Skeletal muscle tissue (tissue), 4 donors: ENCODE measurements around the gene SUOX. TPM values are rescaled to one million over a fixed set of nuclear protein-coding genes. Genes with fewer than 3 reads are reported as not detected.

Source experiments
- H3K27ac ChIP-seq: one replicate; pipeline ENCODE4 v1.7.0; 2013; ENCODE audit warnings: mild to moderate bottlenecking, low read depth, low read length, inconsistent platforms
- H3K27me3 ChIP-seq, 3 donors: one replicate each; pipeline ENCODE4 v1.7.0; 2013; ENCODE audit warnings: low read length in 3 of 3; ENCODE audit not compliant: control insufficient read depth in 3 of 3, insufficient read depth in 3 of 3
- H3K36me3 ChIP-seq, 3 donors: one replicate each; pipeline ENCODE4 v1.7.0; 2013; ENCODE audit warnings: low read length in 3 of 3; ENCODE audit not compliant: control insufficient read depth in 3 of 3, insufficient read depth in 3 of 3
- H3K4me1 ChIP-seq, 3 donors: one replicate each; pipeline ENCODE4 v1.7.0; 2013; ENCODE audit warnings: low read length in 3 of 3, mild to moderate bottlenecking in 3 of 3; ENCODE audit not compliant: control insufficient read depth in 3 of 3, insufficient read depth in 3 of 3
- H3K4me3 ChIP-seq, 3 donors: one replicate each; pipeline ENCODE4 v1.7.0; 2013; ENCODE audit warnings: low read length in 3 of 3
- H3K9ac ChIP-seq, 3 donors: one replicate each; pipeline ENCODE4 v1.7.0; 2013; ENCODE audit warnings: low read length in 3 of 3, mild to moderate bottlenecking in 3 of 3, moderate library complexity in 2 of 3, low read depth in 1 of 3
- H3K9me3 ChIP-seq, 3 donors: one replicate each; pipeline ENCODE4 v1.7.0; 2013; ENCODE audit warnings: low read length in 3 of 3; ENCODE audit not compliant: control insufficient read depth in 3 of 3
- total RNA-seq: library from RNA; depleted of rRNA; stranded (reverse); fragments of >200 nt; gene quantifications from one replicate; pipeline ENCODE4 v1.2.3, GENCODE V29; 2014
- donor health status: Osteomylitis.

SUOX gene
- total RNA-seq, 1 donor from 2014 or later, result 7.8 TPM

GRCh38 chr12:56042843-56043242 is 45.8 kb downstream of the SUOX start:
- Histone ChIP-seq H3K27ac (peak overlapping the region; percentile 84), H3K36me3 (peaks cover 11 to 25% (median 15%) of the 10 kb centered on the region in 3 donors), H3K9ac (peak overlapping the region; percentile 83 to 98 (median 98)), H3K9me3 (no peaks in the 10 kb centered on the region), H3K4me3 (peak overlapping the region; percentile 78 to 100 (median 96)), H3K4me1 (peaks cover 12 to 19% (median 14%) of the 10 kb centered on the region in 3 donors), H3K27me3 (no peaks in the 10 kb centered on the region)

- peaks cover 8 to 16% (median 10%) of the 10 kb centered on the region in 3 donors for H3K4me1 ChIP-seq
- no peak overlapping the region for H3K4me3 ChIP-seq
- no peaks in the 10 kb centered on the region for H3K9me3 ChIP-seq
- no peak overlapping the region for H3K27ac ChIP-seq
- no peaks in the 10 kb centered on the region for H3K27me3 ChIP-seq
- H3K36me3 ChIP-seq, result peaks cover 11 to 25% (median 15%) of the 10 kb centered on the region in 3 donors
- no peak overlapping the region for H3K9ac ChIP-seq
Observed at GRCh38 chr12:56046027-56046780, 49.1 kb downstream of the SUOX start.

DNA sequence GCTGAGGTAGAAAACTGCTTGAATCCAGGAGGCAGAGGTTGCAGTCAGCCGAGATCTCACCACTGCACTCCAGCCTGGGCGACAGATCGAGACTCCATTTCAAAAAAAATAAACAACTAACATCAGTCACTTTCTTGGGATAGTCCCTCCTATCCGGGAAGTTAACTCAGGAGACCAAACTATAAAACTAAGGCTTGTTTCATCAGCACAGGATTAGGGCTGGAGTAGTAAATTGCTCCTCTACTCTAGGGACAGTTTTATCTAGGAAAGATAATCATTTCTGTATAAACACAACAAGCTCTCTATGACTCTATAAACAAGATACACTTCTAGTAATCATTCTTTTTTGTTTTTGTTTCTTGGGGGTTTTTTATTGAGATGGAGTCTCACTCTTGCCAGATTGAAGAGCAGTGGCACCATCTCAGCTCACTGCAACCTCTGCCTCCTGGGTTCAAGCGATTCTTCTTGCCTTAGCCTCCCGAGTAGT is 56.4 kb downstream of the SUOX start:
- Histone ChIP-seq H3K36me3 (no peaks in the 10 kb centered on the region), H3K4me1 (no peaks in the 10 kb centered on the region), H3K27ac (no peak overlapping the region)

More for the DNA sequence above, 56.4 kb downstream of the SUOX start:
- H3K9me3 ChIP-seq, result no peaks in the 10 kb centered on the region
- no peak overlapping the region for H3K4me3 ChIP-seq
- no peak overlapping the region for H3K9ac ChIP-seq
- H3K27me3 ChIP-seq, result no peaks in the 10 kb centered on the region

Other genes with a start within 250 kb of the SUOX start
- gene SARNP, start 179.6 kb upstream of the SUOX start, total RNA-seq, result 71.5 TPM
- gene ORMDL2, start 179.2 kb upstream of the SUOX start, total RNA-seq, result 11.0 TPM
- gene DNAJC14, start 167.7 kb upstream of the SUOX start, total RNA-seq, result 33.4 TPM
- gene MMP19, start 154.3 kb upstream of the SUOX start, total RNA-seq, result 2.6 TPM
- 16.2 TPM for gene PYM1, start 69.4 kb upstream of the SUOX start, total RNA-seq
- gene DGKA, start 66.1 kb upstream of the SUOX start, total RNA-seq, result 6.8 TPM
- 0.52 TPM for gene PMEL, start 31.2 kb upstream of the SUOX start, total RNA-seq
- 9.4 TPM for gene CDK2, start 30.4 kb upstream of the SUOX start, total RNA-seq
- gene RAB5B, start 23.2 kb upstream of the SUOX start, total RNA-seq, result 34.4 TPM
- 1.6 TPM for gene IKZF4, start 23.8 kb downstream of the SUOX start, total RNA-seq
- gene RPS26, start 44.6 kb downstream of the SUOX start, total RNA-seq, result 36.5 TPM
- gene ERBB3, start 82.9 kb downstream of the SUOX start, total RNA-seq, result 154 TPM
- 53.8 TPM for gene PA2G4, start 107.3 kb downstream of the SUOX start, total RNA-seq
- gene RPL41, start 119.4 kb downstream of the SUOX start, total RNA-seq, result 4,392 TPM
- gene ZC3H10, start 121.0 kb downstream of the SUOX start, total RNA-seq, result 5.7 TPM
- gene ESYT1, start 131.0 kb downstream of the SUOX start, total RNA-seq, result 149 TPM
- 451 TPM for gene MYL6B, start 155.3 kb downstream of the SUOX start, total RNA-seq
- 859 TPM for gene MYL6, start 161.1 kb downstream of the SUOX start, total RNA-seq
- gene SMARCC2, start 192.2 kb downstream of the SUOX start, total RNA-seq, result 43.8 TPM
- 30.8 TPM for gene RNF41, start 224.6 kb downstream of the SUOX start, total RNA-seq
- gene NABP2, start 227.1 kb downstream of the SUOX start, total RNA-seq, result 14.1 TPM
- gene SLC39A5, start 232.8 kb downstream of the SUOX start, total RNA-seq, result not detected